HepG2 (cell line): ENCODE results near the gene SLC4A2. TPM values are rescaled to one million over a fixed set of nuclear protein-coding genes. Genes with fewer than 3 reads are reported as not detected.

Experiments used
- BRCA1 ChIP-seq: sonication (generic); formaldehyde crosslinking; IDR thresholded peaks from 2 replicates; pipeline ENCODE4 v1.4.0; 2020; ENCODE audit warnings: missing genetic modification reagents
- CEBPB ChIP-seq: IDR thresholded peaks from 2 replicates; pipeline ENCODE4 v1.6.1; 2011; ENCODE audit warnings: low read depth, low read length, improper control_type of control experiment, borderline replicate concordance
- ELF3 ChIP-seq: IDR thresholded peaks from 2 replicates; pipeline ENCODE4 v1.6.1; 2016; ENCODE audit warnings: missing genetic modification reagents, missing compliant biosample characterization
- FOSL2 ChIP-seq: sonication (generic); formaldehyde crosslinking; IDR thresholded peaks from 2 replicates; pipeline ENCODE4 v1.4.0; 2020; ENCODE audit warnings: missing genetic modification reagents
- GABPA ChIP-seq, 2 experiments: IDR thresholded peaks; 2 replicates each; pipeline ENCODE4 v1.6.1; 2011 to 2016; ENCODE audit warnings: low read depth in 2 of 2, low read length in 1 of 2, missing biosample characterization in 1 of 2, missing genetic modification characterization in 1 of 2
- HNRNPLL ChIP-seq: fragments of 200-400 bp; formaldehyde crosslinking; IDR thresholded peaks from 2 replicates; pipeline ENCODE4 v1.6.1; 2017; ENCODE audit warnings: mild to moderate bottlenecking, low read depth, low read length; ENCODE audit not compliant: poor library complexity, severe bottlenecking
- IRF2 ChIP-seq: IDR thresholded peaks from 2 replicates; pipeline ENCODE4 v1.6.1; 2018; ENCODE audit warnings: missing genetic modification reagents, missing compliant biosample characterization
- KAT8 ChIP-seq: IDR thresholded peaks from 2 replicates; pipeline ENCODE4 v1.6.1; 2016; ENCODE audit warnings: missing genetic modification reagents, missing compliant biosample characterization
- KDM5B ChIP-seq: sonication (generic); formaldehyde crosslinking; IDR thresholded peaks from 2 replicates; pipeline ENCODE4 v1.4.0; 2020; ENCODE audit warnings: missing genetic modification reagents, mild to moderate bottlenecking, borderline replicate concordance
- MAF1 ChIP-seq: sonication (generic); formaldehyde crosslinking; IDR thresholded peaks from 2 replicates; pipeline ENCODE4 v1.5.0; 2020; ENCODE audit warnings: missing genetic modification reagents, borderline replicate concordance
- MLLT10 ChIP-seq: sonication (generic); formaldehyde crosslinking; IDR thresholded peaks from 2 replicates; pipeline ENCODE4 v1.4.0; 2020; ENCODE audit warnings: missing genetic modification reagents
- NONO ChIP-seq, 2 experiments: fragments of 450-650 bp in 1 of 2; sonication (generic) in 1 of 2; formaldehyde crosslinking in 1 of 2; IDR thresholded peaks in 1 of 2; conservative IDR thresholded peaks in 1 of 2; 2 replicates each; pipeline versions ENCODE4 v1.6.1 to v1.8.0; 2017 to 2022; ENCODE audit warnings: mild to moderate bottlenecking in 1 of 2, missing genetic modification reagents in 1 of 2, moderate library complexity in 1 of 2
- RAD21 ChIP-seq: fragments of 450-650 bp; formaldehyde crosslinking; IDR thresholded peaks from 2 replicates; pipeline ENCODE4 v1.5.0; 2020; ENCODE audit warnings: mild to moderate bottlenecking
- RXRB ChIP-seq: IDR thresholded peaks from 2 replicates; pipeline ENCODE4 v1.6.1; 2016; ENCODE audit warnings: borderline replicate concordance, missing genetic modification reagents, missing compliant biosample characterization
- SKI ChIP-seq: fragments of 450-650 bp; IDR thresholded peaks from one replicate; pipeline ENCODE4 v1.6.1; 2018; ENCODE audit warnings: mild to moderate bottlenecking; ENCODE audit not compliant: partially characterized antibody
- SP2 ChIP-seq: sonication (generic); formaldehyde crosslinking; IDR thresholded peaks from 2 replicates; pipeline ENCODE4 v1.5.1; 2020; ENCODE audit warnings: mild to moderate bottlenecking, missing genetic modification reagents
- XRCC5 ChIP-seq: fragments of 200-400 bp; formaldehyde crosslinking; optimal IDR thresholded peaks from 2 replicates; pipeline ENCODE3; 2017; ENCODE audit warnings: mild to moderate bottlenecking, low read length
- ZKSCAN1 ChIP-seq: fragments of 150-350 bp; IDR thresholded peaks from 2 replicates; pipeline ENCODE4 v1.6.1; 2014; ENCODE audit warnings: low read length
- ZNF12 ChIP-seq: sonication (generic); formaldehyde crosslinking; IDR thresholded peaks from 2 replicates; pipeline ENCODE4 v1.5.0; 2020; ENCODE audit warnings: missing genetic modification reagents
- ZNF274 ChIP-seq: sonication (generic); formaldehyde crosslinking; IDR thresholded peaks from 2 replicates; pipeline ENCODE4 v1.5.1; 2020; ENCODE audit warnings: mild to moderate bottlenecking, missing genetic modification reagents
- ZNF562 ChIP-seq: sonication (generic); formaldehyde crosslinking; IDR thresholded peaks from 2 replicates; pipeline ENCODE4 v1.8.0; 2022; ENCODE audit warnings: missing genetic modification reagents, borderline replicate concordance
- ZNF678 ChIP-seq: sonication (generic); formaldehyde crosslinking; IDR thresholded peaks from 2 replicates; pipeline ENCODE4 v1.4.0; 2020; ENCODE audit warnings: mild to moderate bottlenecking, missing genetic modification reagents
- polyA plus RNA-seq, 8 experiments: library from polyadenylated mRNA; depleted of rRNA in 3 of 8; stranded (reverse) in 7 of 8; unstranded in 1 of 8; fragments of >200 nt; fragmentation: Illumina TruSeq in 4 of 8; extraction: Trizol in 4 of 8; gene quantifications; 2 replicates each; pipeline versions ENCODE4 v1.2.1 to v1.2.3, GENCODE V29; 2011 to 2016; ENCODE audit warnings: low read depth in 4 of 8, missing spikeins in 1 of 8, mixed read lengths in 1 of 8; ENCODE audit not compliant: insufficient read depth in 1 of 8
- total RNA-seq, 5 experiments: library from RNA; depleted of rRNA; stranded (reverse); fragments of >200 nt; fragmentation: Illumina TruSeq; extraction: Trizol; gene quantifications; 2 replicates each; pipeline ENCODE4 v1.2.3, GENCODE V29; 2016; ENCODE audit warnings: low read depth in 1 of 5
- TF ChIP-seq, protein P1 (sequence below): sonication (generic); formaldehyde crosslinking; IDR thresholded peaks from 2 replicates; pipeline ENCODE4 v1.5.1; 2020; ENCODE audit warnings: missing genetic modification reagents, mild to moderate bottlenecking, borderline replicate concordance
- TF ChIP-seq, protein P2 (sequence below): sonication (generic); formaldehyde crosslinking; IDR thresholded peaks from 2 replicates; pipeline ENCODE4 v1.9.0; 2021; ENCODE audit warnings: missing genetic modification reagents, borderline replicate concordance
- TF ChIP-seq, protein P3 (sequence below): sonication (generic); formaldehyde crosslinking; IDR thresholded peaks from 2 replicates; pipeline ENCODE4 v1.4.0; 2020; ENCODE audit warnings: missing genetic modification reagents

The SLC4A2 gene
- total and polyA plus RNA-seq, 2 of the 13 experiments (the other 11 are each of a cell fraction or from before 2014, with no cell fraction given): 51.9 to 73.4 TPM

DNA sequence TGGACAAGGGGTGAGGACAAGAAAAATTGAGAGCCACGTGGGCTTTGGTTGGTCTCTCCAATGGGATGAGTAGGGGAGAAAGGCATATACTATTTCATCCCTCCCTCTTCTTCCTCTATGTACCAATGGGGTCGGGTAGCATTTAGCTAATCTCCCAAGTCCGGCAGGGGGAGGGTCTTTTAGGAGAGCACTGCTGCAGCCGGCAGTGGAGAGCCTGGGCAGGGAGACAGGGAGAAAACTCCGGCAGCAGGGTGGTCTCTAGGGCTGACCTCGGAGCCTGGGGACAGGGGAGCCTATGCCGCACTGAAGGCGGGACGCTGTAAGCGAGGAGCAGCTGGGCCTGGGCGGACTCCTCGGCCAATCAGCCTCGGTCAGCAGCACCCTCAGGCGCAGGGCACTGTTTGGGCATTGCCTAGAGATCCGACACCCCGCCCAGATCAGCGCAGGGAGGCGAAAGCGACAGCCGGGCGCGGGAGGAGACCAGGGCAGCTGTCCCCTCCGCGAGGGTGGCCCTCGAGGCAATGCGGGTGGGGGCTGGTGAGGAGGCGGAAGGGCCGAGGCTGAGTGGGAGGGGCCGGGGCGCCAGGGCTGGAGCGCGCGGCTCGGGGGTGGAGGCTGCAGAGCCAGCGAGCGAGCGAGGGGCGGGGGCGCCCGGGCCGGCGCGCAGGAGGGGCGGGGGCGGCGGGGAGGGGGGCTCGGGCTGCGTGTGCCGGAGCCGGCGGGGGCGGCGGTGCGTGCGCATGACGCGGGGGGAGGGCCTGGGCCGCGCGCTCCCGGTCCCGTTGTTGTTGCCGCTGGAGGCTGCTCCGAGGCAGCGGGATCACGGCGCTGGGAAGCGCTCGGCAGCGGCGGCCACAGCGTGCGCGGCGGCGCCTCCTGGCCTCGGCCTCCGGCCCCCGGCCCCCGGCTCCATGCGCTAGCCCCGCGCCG, 26.6 kb downstream of the SLC4A2 start, which contains the start of gene AGAP3 (continued):
- TF ChIP-seq, protein P1, sequence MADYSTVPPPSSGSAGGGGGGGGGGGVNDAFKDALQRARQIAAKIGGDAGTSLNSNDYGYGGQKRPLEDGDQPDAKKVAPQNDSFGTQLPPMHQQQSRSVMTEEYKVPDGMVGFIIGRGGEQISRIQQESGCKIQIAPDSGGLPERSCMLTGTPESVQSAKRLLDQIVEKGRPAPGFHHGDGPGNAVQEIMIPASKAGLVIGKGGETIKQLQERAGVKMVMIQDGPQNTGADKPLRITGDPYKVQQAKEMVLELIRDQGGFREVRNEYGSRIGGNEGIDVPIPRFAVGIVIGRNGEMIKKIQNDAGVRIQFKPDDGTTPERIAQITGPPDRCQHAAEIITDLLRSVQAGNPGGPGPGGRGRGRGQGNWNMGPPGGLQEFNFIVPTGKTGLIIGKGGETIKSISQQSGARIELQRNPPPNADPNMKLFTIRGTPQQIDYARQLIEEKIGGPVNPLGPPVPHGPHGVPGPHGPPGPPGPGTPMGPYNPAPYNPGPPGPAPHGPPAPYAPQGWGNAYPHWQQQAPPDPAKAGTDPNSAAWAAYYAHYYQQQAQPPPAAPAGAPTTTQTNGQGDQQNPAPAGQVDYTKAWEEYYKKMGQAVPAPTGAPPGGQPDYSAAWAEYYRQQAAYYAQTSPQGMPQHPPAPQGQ (CRISPR knock-in tag): peak; percentile 58; the same call in 1 of the 2 replicates
- TF ChIP-seq, protein P2, sequence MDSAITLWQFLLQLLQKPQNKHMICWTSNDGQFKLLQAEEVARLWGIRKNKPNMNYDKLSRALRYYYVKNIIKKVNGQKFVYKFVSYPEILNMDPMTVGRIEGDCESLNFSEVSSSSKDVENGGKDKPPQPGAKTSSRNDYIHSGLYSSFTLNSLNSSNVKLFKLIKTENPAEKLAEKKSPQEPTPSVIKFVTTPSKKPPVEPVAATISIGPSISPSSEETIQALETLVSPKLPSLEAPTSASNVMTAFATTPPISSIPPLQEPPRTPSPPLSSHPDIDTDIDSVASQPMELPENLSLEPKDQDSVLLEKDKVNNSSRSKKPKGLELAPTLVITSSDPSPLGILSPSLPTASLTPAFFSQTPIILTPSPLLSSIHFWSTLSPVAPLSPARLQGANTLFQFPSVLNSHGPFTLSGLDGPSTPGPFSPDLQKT: no peak
- TF ChIP-seq SKI (peak; percentile 10), ZNF12 (no peak), BRCA1 (CRISPR knock-in tag) (no peak), MAF1 (no peak), SP2 (CRISPR knock-in tag) (peak; percentile 34; the same call in 1 of the 2 replicates), ZNF274 (CRISPR knock-in tag) (peak; percentile 87; the same call in 1 of the 2 replicates), RXRB (CRISPR knock-in tag) (0 out of 2 replicates have a peak, but pooled peaks have one; percentile 19), CEBPB (no peak), KDM5B (CRISPR knock-in tag) (peak; percentile 73; the same call in 1 of the 2 replicates), MLLT10 (CRISPR knock-in tag) (no peak), RAD21 (CRISPR knock-in tag) (no peak), GABPA (IDR thresholded peaks at IDR 0.05; ENCODE audit: low read depth, low read length) (no peak), GABPA (CRISPR knock-in tag; IDR thresholded peaks at IDR 0.05; ENCODE audit: low read depth) (peak; percentile 48; the same call in 1 of the 2 replicates), IRF2 (CRISPR knock-in tag) (peak; percentile 67; the same call in 1 of the 2 replicates), ZNF678 (CRISPR knock-in tag) (no peak), ZKSCAN1 (no peak), FOSL2 (CRISPR knock-in tag) (0 out of 2 replicates have a peak, but pooled peaks have one; percentile 5), KAT8 (CRISPR knock-in tag) (peak; percentile 71; the same call in 1 of the 2 replicates), HNRNPLL (peak; percentile 59), NONO (IDR thresholded peaks at IDR 0.05) (no peak), NONO (CRISPR knock-in tag; conservative IDR thresholded peaks at IDR 0.05) (peak; percentile 83), ELF3 (peak; percentile 77), XRCC5 (peak; percentile 14), ZNF562 (CRISPR knock-in tag) (no peak)
- TF ChIP-seq, protein P3, sequence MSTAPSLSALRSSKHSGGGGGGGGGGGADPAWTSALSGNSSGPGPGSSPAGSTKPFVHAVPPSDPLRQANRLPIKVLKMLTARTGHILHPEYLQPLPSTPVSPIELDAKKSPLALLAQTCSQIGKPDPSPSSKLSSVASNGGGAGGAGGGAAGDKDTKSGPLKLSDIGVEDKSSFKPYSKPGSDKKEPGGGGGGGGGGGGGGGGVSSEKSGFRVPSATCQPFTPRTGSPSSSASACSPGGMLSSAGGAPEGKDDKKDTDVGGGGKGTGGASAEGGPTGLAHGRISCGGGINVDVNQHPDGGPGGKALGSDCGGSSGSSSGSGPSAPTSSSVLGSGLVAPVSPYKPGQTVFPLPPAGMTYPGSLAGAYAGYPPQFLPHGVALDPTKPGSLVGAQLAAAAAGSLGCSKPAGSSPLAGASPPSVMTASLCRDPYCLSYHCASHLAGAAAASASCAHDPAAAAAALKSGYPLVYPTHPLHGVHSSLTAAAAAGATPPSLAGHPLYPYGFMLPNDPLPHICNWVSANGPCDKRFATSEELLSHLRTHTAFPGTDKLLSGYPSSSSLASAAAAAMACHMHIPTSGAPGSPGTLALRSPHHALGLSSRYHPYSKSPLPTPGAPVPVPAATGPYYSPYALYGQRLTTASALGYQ (CRISPR knock-in tag): no peak
